ENCODE results near the gene ZBTB6.

Gene ZBTB6

DNA sequence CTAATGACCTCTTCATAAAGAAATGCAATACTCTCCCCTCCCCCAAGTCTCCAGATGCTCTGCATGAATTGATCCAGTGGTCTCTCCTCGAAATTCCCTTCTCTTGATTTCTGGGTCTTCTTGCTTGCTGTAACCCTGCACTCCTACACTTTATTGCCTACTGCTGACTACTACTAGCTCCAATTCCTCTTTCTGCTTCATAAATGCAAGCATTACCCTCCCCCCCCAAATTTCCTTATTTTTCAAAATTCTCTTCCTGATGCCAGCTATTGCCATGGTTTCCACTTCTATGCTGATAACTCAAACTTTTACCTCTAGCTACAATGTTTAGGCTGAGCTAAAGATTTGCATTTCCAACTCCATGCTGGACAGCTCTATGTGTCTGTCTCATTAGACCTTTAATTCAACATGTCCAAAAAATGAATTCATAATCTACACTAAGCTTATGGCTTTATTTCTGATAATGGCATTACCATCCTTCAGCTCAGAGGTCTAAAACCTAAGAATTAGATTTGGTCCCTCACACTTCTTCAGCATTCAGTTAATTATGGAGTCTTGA is 16.8 kb upstream of the ZBTB6 start:
- Histone ChIP-seq H4K91ac (ENCODE audit: low read length) (no peak overlapping the region), H3K9ac (ENCODE audit: low read length) (peak overlapping the region; percentile 93), H2BK5ac (ENCODE audit: low read depth, low read length, poor library complexity, severe bottlenecking) (no peak overlapping the region), H3K23ac (ENCODE audit: low read length in 2 of 2) (no peak overlapping the region), H3K27ac (ENCODE audit: low read length, poor library complexity, severe bottlenecking) (no peak overlapping the region), H3K4ac (ENCODE audit: low read depth in 1 of 2, low read length in 2 of 2) (no peak overlapping the region), H3K9me3 (ENCODE audit: control insufficient read depth, low read length) (no peaks in the 10 kb centered on the region), H3K79me1 (replicated peaks; ENCODE audit: low read length, poor library complexity, severe bottlenecking) (peaks cover 13% of the 10 kb centered on the region), H3K4me2 (ENCODE audit: low read length, poor library complexity, severe bottlenecking) (no peak overlapping the region), H3K36me3 (ENCODE audit: control insufficient read depth in 1 of 2, insufficient read depth in 2 of 2, low read depth in 1 of 2, low read length in 2 of 2) (peaks cover 0 to 3% of the 10 kb centered on the region in 2 experiments), H3K4me1 (ENCODE audit: control insufficient read depth, insufficient read depth, low read depth, low read length) (peaks cover 2% of the 10 kb centered on the region), H3K14ac (ENCODE audit: low read length in 2 of 2) (no peak overlapping the region), H3K27me3 (ENCODE audit: control insufficient read depth in 1 of 2, insufficient read depth in 1 of 2, low read length in 2 of 2) (no peaks in the 10 kb centered on the region), H3K18ac (ENCODE audit: low read depth in 1 of 2, low read length in 2 of 2) (no peak overlapping the region), H2BK12ac (ENCODE audit: low read length in 2 of 2) (no peak overlapping the region), H3K4me3 (ENCODE audit: insufficient read depth in 1 of 2, low read depth in 1 of 2, low read length in 2 of 2) (peak overlapping the region in 1 of 2 experiments; percentile 94), H2AK5ac (ENCODE audit: low read length, severe bottlenecking) (no peak overlapping the region), H2BK120ac (ENCODE audit: low read depth, low read length) (no peak overlapping the region), H2AFZ (ENCODE audit: low read depth, low read length) (no peak overlapping the region), H4K8ac (ENCODE audit: low read length) (no peak overlapping the region), H2BK15ac (ENCODE audit: low read depth, poor library complexity, severe bottlenecking) (no peak overlapping the region)
- WGBS = 76% methylated on average over 1 of the region's 1 CpG
- no peak for DNase-seq

DNA sequence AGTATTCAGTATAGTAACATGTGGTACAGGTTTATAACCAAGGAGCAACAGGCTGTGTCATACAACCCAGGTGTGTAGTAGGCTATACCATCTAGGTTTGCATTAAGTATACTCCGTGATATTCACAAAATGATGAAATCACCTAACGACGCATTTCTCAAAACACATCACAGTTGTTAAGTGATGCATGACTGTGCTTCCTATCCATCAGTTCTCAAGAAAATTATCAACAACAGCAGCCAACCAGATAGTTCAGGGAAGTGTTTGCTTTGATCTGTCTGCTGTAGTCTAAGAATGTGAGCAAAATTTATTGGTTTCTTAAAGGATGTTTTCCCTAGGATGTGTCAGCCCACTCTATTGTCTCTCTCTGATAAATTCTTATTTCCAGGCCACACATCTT is 10.8 kb upstream of the ZBTB6 start:
- no peak overlapping the region for H3K23ac ChIP-seq (ENCODE audit: low read length in 2 of 2)
- H3K9ac ChIP-seq (ENCODE audit: low read length) = no peak overlapping the region
- no peak overlapping the region for H3K27ac ChIP-seq (ENCODE audit: low read length, poor library complexity, severe bottlenecking)
- H2BK15ac ChIP-seq (ENCODE audit: low read depth, poor library complexity, severe bottlenecking) = no peak overlapping the region
- peaks cover 6 to 19% of the 10 kb centered on the region in 2 experiments for H3K36me3 ChIP-seq (ENCODE audit: control insufficient read depth in 1 of 2, insufficient read depth in 2 of 2, low read depth in 1 of 2, low read length in 2 of 2)
- no peak overlapping the region for H4K8ac ChIP-seq (ENCODE audit: low read length)
- H3K9me3 ChIP-seq (ENCODE audit: control insufficient read depth, low read length) = no peaks in the 10 kb centered on the region
- H2BK120ac ChIP-seq (ENCODE audit: low read depth, low read length) = no peak overlapping the region
- no peak overlapping the region for H4K91ac ChIP-seq (ENCODE audit: low read length)
- no peak overlapping the region for H2AK5ac ChIP-seq (ENCODE audit: low read length, severe bottlenecking)
- no peak overlapping the region for H2BK5ac ChIP-seq (ENCODE audit: low read depth, low read length, poor library complexity, severe bottlenecking)
- WGBS = 90% methylated on average over 3 of the region's 3 CpGs
- H3K27me3 ChIP-seq (ENCODE audit: control insufficient read depth in 1 of 2, insufficient read depth in 1 of 2, low read length in 2 of 2) = no peaks in the 10 kb centered on the region
- H3K18ac ChIP-seq (ENCODE audit: low read depth in 1 of 2, low read length in 2 of 2) = no peak overlapping the region
- H2AFZ ChIP-seq (ENCODE audit: low read depth, low read length) = no peak overlapping the region
- no peak overlapping the region for H3K14ac ChIP-seq (ENCODE audit: low read length in 2 of 2)
- H3K4ac ChIP-seq (ENCODE audit: low read depth in 1 of 2, low read length in 2 of 2) = no peak overlapping the region
- H3K4me1 ChIP-seq (ENCODE audit: control insufficient read depth, insufficient read depth, low read depth, low read length) = no peaks in the 10 kb centered on the region
- peaks cover 18% of the 10 kb centered on the region for H3K79me1 ChIP-seq (replicated peaks; ENCODE audit: low read length, poor library complexity, severe bottlenecking)
- no peak overlapping the region for H2BK12ac ChIP-seq (ENCODE audit: low read length in 2 of 2)
- DNase-seq = no peak
- no peak overlapping the region for H3K4me2 ChIP-seq (ENCODE audit: low read length, poor library complexity, severe bottlenecking)
- no peak overlapping the region for H3K4me3 ChIP-seq (ENCODE audit: insufficient read depth in 1 of 2, low read depth in 1 of 2, low read length in 2 of 2)

DNA sequence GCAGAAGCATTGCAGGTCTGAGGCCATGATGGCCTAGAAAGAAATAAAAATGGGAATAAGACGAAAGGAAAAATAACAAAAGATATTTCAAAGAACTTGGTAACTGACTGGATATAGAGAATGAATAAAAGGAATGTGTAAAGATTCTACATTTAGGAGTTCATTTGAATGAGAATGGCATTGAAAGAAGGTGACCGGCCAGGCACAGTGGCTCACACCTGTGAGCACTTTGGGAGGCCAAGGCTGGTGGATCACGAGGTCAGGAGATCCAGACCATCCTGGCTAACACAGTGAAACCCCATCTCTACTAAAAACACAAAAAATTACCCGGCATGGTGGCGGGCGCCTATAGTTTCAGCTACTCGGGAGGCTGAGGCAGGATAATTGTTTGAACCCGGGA is 9.6 kb upstream of the ZBTB6 start:
- H2BK12ac ChIP-seq (ENCODE audit: low read length in 2 of 2) = no peak overlapping the region
- H3K79me1 ChIP-seq (replicated peaks; ENCODE audit: low read length, poor library complexity, severe bottlenecking) = peaks cover 19% of the 10 kb centered on the region
- H3K4me1 ChIP-seq (ENCODE audit: control insufficient read depth, insufficient read depth, low read depth, low read length) = no peaks in the 10 kb centered on the region
- no peaks in the 10 kb centered on the region for H3K27me3 ChIP-seq (ENCODE audit: control insufficient read depth in 1 of 2, insufficient read depth in 1 of 2, low read length in 2 of 2)
- H3K14ac ChIP-seq (ENCODE audit: low read length in 2 of 2) = no peak overlapping the region
- DNase-seq = no peak
- no peak overlapping the region for H3K18ac ChIP-seq (ENCODE audit: low read depth in 1 of 2, low read length in 2 of 2)
- H2BK15ac ChIP-seq (ENCODE audit: low read depth, poor library complexity, severe bottlenecking) = no peak overlapping the region
- H3K27ac ChIP-seq (ENCODE audit: low read length, poor library complexity, severe bottlenecking) = no peak overlapping the region
- H3K36me3 ChIP-seq (ENCODE audit: control insufficient read depth in 1 of 2, insufficient read depth in 2 of 2, low read depth in 1 of 2, low read length in 2 of 2) = peaks cover 6 to 30% of the 10 kb centered on the region in 2 experiments
- 97% methylated on average over 4 of the region's 8 CpGs for WGBS
- no peak overlapping the region for H3K4me3 ChIP-seq (ENCODE audit: insufficient read depth in 1 of 2, low read depth in 1 of 2, low read length in 2 of 2)
- H3K23ac ChIP-seq (ENCODE audit: low read length in 2 of 2) = no peak overlapping the region
- no peak overlapping the region for H4K8ac ChIP-seq (ENCODE audit: low read length)
- H2AFZ ChIP-seq (ENCODE audit: low read depth, low read length) = no peak overlapping the region
- H3K4me2 ChIP-seq (ENCODE audit: low read length, poor library complexity, severe bottlenecking) = no peak overlapping the region
- H3K9me3 ChIP-seq (ENCODE audit: control insufficient read depth, low read length) = no peaks in the 10 kb centered on the region
- no peak overlapping the region for H3K4ac ChIP-seq (ENCODE audit: low read depth in 1 of 2, low read length in 2 of 2)
- no peak overlapping the region for H3K9ac ChIP-seq (ENCODE audit: low read length)
- H2AK5ac ChIP-seq (ENCODE audit: low read length, severe bottlenecking) = no peak overlapping the region
- no peak overlapping the region for H4K91ac ChIP-seq (ENCODE audit: low read length)
- H2BK120ac ChIP-seq (ENCODE audit: low read depth, low read length) = no peak overlapping the region
- H2BK5ac ChIP-seq (ENCODE audit: low read depth, low read length, poor library complexity, severe bottlenecking) = no peak overlapping the region

DNA sequence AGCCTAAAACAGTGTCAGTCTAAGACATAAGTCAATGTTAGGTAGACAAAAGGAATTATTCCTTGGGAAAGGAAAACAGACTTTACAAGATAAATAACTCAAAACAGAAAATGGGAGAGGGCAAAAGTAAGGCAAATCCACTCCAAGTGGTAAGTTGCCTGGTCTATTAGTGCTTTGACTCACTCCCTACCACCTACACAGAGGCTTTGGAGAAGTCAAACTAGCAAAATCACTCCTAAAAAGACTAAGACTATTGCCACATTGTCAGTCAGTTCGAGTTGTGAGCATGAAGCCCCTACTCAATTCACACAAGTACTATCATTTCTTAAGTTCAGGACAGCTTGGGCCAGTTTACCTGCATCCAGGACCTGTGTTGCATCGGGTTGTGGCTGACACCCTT is 5.2 kb upstream of the ZBTB6 start:
- Histone ChIP-seq H2BK12ac (ENCODE audit: low read length in 2 of 2) (no peak overlapping the region), H3K4me2 (ENCODE audit: low read length, poor library complexity, severe bottlenecking) (no peak overlapping the region), H3K4me3 (ENCODE audit: insufficient read depth in 1 of 2, low read depth in 1 of 2, low read length in 2 of 2) (no peak overlapping the region), H3K18ac (ENCODE audit: low read depth in 1 of 2, low read length in 2 of 2) (no peak overlapping the region), H4K91ac (ENCODE audit: low read length) (no peak overlapping the region), H3K14ac (ENCODE audit: low read length in 2 of 2) (no peak overlapping the region), H2AFZ (ENCODE audit: low read depth, low read length) (no peak overlapping the region), H3K27me3 (ENCODE audit: control insufficient read depth in 1 of 2, insufficient read depth in 1 of 2, low read length in 2 of 2) (no peaks in the 10 kb centered on the region), H3K23ac (ENCODE audit: low read length in 2 of 2) (no peak overlapping the region), H3K4me1 (ENCODE audit: control insufficient read depth, insufficient read depth, low read depth, low read length) (no peaks in the 10 kb centered on the region), H3K9me3 (ENCODE audit: control insufficient read depth, low read length) (no peaks in the 10 kb centered on the region), H2BK5ac (ENCODE audit: low read depth, low read length, poor library complexity, severe bottlenecking) (no peak overlapping the region), H2BK120ac (ENCODE audit: low read depth, low read length) (no peak overlapping the region), H3K27ac (ENCODE audit: low read length, poor library complexity, severe bottlenecking) (no peak overlapping the region), H3K4ac (ENCODE audit: low read depth in 1 of 2, low read length in 2 of 2) (no peak overlapping the region), H2BK15ac (ENCODE audit: low read depth, poor library complexity, severe bottlenecking) (no peak overlapping the region), H3K36me3 (ENCODE audit: control insufficient read depth in 1 of 2, insufficient read depth in 2 of 2, low read depth in 1 of 2, low read length in 2 of 2) (peaks cover 0 to 30% of the 10 kb centered on the region in 2 experiments), H2AK5ac (ENCODE audit: low read length, severe bottlenecking) (no peak overlapping the region), H3K79me1 (replicated peaks; ENCODE audit: low read length, poor library complexity, severe bottlenecking) (peaks cover 22% of the 10 kb centered on the region), H3K9ac (ENCODE audit: low read length) (no peak overlapping the region), H4K8ac (ENCODE audit: low read length) (no peak overlapping the region)
- no peak for DNase-seq
- 87% methylated on average over 2 of the region's 2 CpGs for WGBS

Data from mesenchymal stem cell (in vitro differentiated cells and primary cell).